ENCODE results near the gene FRS2.

GRCh38 chr12:69514111-69514510, 43.9 kb downstream of the FRS2 start:
- no peak for TF ChIP-seq SIN3A (IDR thresholded peaks at IDR 0.05; ENCODE audit: borderline replicate concordance, insufficient read depth, low read length)
- TF ChIP-seq POLR2AphosphoS5 (IDR thresholded peaks at IDR 0.05; ENCODE audit: low read depth, low read length) = no peak
- TF ChIP-seq TAF1 (IDR thresholded peaks at IDR 0.05; ENCODE audit: borderline replicate concordance, insufficient read depth, low read length) = no peak
- TF ChIP-seq, protein P1, sequence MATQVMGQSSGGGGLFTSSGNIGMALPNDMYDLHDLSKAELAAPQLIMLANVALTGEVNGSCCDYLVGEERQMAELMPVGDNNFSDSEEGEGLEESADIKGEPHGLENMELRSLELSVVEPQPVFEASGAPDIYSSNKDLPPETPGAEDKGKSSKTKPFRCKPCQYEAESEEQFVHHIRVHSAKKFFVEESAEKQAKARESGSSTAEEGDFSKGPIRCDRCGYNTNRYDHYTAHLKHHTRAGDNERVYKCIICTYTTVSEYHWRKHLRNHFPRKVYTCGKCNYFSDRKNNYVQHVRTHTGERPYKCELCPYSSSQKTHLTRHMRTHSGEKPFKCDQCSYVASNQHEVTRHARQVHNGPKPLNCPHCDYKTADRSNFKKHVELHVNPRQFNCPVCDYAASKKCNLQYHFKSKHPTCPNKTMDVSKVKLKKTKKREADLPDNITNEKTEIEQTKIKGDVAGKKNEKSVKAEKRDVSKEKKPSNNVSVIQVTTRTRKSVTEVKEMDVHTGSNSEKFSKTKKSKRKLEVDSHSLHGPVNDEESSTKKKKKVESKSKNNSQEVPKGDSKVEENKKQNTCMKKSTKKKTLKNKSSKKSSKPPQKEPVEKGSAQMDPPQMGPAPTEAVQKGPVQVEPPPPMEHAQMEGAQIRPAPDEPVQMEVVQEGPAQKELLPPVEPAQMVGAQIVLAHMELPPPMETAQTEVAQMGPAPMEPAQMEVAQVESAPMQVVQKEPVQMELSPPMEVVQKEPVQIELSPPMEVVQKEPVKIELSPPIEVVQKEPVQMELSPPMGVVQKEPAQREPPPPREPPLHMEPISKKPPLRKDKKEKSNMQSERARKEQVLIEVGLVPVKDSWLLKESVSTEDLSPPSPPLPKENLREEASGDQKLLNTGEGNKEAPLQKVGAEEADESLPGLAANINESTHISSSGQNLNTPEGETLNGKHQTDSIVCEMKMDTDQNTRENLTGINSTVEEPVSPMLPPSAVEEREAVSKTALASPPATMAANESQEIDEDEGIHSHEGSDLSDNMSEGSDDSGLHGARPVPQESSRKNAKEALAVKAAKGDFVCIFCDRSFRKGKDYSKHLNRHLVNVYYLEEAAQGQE (IDR thresholded peaks at IDR 0.05; ENCODE audit: insufficient read depth in 1 of 2, low read depth in 2 of 2, low read length in 2 of 2) = no peak
- no peak for TF ChIP-seq FOXP2 (optimal IDR thresholded peaks at IDR 0.05; ENCODE audit: borderline replicate concordance, extremely low read depth, extremely low read length, insufficient read depth)

All from PFSK-1 (cell line).